Endothelial cell of umbilical vein (primary cell): ENCODE data around the gene DZIP3.

Experiments
- CTCF ChIP-seq, 2 donors: IDR thresholded peaks; 1 replicate in 1 of 2; 2 replicates in 1 of 2; pipeline ENCODE4 v1.5.1; 2011; ENCODE audit warnings: low read length in 2 of 2, mild to moderate bottlenecking in 2 of 2, moderate library complexity in 2 of 2, control low read depth in 1 of 2, inconsistent platforms in 1 of 2, low read depth in 1 of 2; ENCODE audit not compliant: insufficient read depth in 1 of 2; ENCODE audit errors: extremely low read depth in 1 of 2
- GATA2 ChIP-seq: IDR thresholded peaks from 2 replicates; pipeline ENCODE4 v1.7.0; 2011; ENCODE audit warnings: low read depth, mild to moderate bottlenecking, moderate library complexity, mixed read lengths, low read length; ENCODE audit not compliant: insufficient read length, insufficient read depth
- JUN ChIP-seq: IDR thresholded peaks from 2 replicates; pipeline ENCODE4 v1.6.1; 2011; ENCODE audit warnings: borderline replicate concordance, low read depth; ENCODE audit not compliant: insufficient read length, insufficient read depth
- POLR2A ChIP-seq: IDR thresholded peaks from 2 replicates; pipeline ENCODE4 v1.6.1; 2012; ENCODE audit warnings: low read depth, mild to moderate bottlenecking, control low read depth, low read length

GRCh38 chr3:108669208-108669607, 79.7 kb downstream of the DZIP3 start:
- TF ChIP-seq JUN: no peak
- no peak for TF ChIP-seq CTCF (IDR thresholded peaks at IDR 0.05; ENCODE audit: extremely low read depth in 1 of 2, insufficient read depth in 1 of 2, low read depth in 1 of 2, low read length in 2 of 2)
- no peak for TF ChIP-seq GATA2
- no peak for TF ChIP-seq POLR2A
